ENCODE measurements around the gene CHRM5.
"Not testable (repeated sequence)": the region's sequence is repeated elsewhere in the genome, so short reads cannot be mapped to it uniquely, and the experiment has no call there.

Gene CHRM5

DNA sequence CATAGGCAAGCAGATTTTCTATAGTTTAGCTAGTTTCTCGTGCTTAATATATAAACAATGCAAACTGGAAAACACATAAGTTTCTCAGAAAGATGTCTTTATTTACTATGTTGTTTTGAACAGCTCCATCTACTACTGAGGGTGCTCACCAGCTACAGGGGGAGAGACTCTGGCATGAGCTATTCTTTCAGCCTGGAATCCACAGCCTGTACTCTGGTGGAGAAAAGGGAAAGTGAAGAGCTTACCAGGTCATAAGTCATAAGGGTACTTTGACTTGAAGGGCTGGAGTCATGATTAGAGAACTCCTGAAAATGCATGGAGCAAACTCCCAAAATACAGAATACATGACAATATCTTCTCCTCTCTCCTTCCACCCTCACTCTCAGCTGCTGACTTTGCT, 75.1 kb downstream of the CHRM5 start:
- DNase-seq = no peak

DNA sequence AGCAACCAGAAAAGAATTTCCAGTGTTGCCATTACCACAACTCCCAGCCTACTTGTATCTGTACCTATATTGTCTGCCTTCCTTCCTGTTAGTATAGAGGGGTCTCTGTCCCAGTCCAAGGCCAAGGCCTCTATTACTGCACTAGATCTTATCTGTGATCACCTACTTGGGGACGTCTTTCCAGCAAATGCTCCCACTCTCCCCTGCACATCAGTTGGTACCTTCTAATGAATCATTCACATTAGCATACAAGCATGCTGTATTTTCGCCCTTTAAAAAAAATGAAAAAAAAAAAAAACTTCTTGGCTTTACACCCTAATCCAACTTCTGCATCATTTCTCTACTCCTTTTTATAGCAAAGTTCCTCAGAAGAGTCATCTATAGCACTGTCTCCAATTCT, 75.5 kb downstream of the CHRM5 start:
- no peak for DNase-seq

DNA sequence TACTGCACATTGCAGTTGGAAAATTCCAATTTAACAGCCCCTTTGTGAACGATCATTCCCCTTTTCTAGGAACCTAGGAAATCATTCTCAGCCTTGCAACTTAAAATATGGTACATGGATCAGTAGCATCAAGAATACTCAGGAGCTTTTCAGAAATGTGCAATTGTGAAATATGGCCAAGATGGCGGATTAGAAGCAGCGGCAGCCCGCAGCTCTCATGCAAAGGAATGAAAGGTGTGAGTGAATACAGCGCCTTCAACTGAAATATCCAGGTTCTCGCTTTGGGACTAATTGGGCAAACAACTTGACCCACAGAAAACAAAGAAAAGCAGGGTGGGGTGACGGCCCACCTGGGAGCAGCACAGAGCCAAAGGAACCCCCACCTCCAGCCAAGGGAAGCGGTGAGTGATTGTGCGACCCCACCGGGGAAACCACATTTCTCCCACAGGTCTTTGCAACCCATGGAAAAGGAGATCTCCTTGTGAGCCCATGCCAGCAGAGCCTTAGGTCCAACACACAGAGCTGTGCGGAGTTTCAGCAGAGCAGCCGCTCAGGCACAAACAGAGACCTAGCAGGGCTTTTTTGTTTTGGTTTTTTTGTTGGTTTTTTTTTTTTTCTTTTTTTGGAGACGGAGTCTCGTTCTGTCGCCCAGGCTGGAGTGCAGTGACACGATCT, 78.3 kb downstream of the CHRM5 start:
- DNase-seq = no peak

DNA sequence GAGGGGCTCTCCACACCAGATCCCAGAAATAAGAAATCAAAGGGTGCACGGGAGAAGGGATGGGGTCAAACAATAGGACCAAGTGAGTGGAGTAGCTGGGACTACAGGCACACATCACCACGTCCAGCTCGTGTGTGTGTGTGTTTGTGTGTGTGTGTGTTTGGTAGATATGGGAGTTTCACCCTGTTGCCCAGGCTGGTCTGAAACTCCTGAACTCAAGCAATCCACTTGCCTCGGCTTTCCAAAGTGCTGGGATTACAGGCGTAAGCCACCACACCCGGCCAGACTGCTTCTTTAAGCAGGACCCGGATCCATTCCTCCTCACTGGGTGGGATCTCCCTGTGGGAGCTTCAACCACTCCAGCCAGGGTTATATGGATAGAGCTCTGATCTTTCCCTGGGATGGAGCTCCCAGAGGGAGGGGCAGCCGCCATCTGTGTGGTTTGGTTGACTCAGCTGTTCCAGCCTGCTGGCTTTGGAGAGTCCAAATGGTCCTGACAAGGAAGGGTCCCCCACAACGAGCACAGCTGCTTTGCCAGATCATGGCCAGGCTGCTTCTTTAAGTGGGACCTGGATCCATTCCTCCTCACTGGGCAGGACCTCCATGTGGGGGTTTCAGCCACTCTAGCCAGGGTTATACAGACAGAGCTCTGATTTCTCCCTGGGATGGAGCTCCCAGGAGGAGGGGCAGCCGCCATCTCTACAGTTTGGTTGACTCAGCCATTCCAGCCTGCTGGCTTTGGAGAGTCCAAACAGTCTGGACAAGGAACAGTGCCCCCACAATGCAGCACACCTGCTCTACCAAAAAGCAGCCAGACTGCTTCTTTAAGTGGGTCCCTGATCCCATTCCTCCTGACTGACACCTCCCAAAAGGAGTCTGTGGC, 79.8 kb downstream of the CHRM5 start:
- DNase-seq = no peak

DNA sequence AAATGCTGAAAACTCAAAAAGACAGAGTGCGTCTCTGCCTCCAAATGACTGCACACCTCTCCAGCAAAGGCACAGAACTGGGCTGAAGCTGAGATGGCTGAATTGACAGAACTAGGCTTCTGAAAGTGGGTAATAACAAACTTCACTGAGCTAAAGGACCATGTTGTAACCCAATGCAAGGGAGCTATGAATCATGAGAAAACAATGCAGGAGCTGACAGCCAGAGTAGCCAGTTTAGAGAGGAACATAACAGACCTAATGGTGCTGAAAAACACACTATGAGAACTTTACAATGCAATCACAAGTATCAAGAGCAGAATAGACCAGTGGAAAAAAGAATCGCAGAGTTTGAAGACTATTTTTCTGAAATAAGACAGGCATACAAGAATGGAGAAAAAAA, 80.8 kb downstream of the CHRM5 start:
- DNase-seq = no peak

DNA sequence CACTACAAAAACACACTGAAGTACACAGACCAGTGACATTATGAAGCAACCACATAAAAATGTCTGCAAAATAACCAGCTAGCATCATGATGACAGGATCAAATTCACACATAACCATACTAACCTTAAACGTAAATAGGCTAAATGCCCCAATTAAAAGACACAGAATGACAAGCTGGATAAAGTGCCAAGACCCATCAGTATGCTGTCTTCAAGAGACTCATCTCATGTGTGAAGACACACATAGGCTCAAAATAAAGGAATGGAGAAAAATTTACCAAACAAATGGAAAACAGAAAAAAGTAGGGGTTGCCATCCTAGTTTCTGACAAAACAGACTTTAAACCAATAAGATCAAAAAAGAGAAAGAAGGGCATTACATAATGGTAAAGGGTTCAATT, 82.1 kb downstream of the CHRM5 start:
- DNase-seq = not testable (repeated sequence)

DNA sequence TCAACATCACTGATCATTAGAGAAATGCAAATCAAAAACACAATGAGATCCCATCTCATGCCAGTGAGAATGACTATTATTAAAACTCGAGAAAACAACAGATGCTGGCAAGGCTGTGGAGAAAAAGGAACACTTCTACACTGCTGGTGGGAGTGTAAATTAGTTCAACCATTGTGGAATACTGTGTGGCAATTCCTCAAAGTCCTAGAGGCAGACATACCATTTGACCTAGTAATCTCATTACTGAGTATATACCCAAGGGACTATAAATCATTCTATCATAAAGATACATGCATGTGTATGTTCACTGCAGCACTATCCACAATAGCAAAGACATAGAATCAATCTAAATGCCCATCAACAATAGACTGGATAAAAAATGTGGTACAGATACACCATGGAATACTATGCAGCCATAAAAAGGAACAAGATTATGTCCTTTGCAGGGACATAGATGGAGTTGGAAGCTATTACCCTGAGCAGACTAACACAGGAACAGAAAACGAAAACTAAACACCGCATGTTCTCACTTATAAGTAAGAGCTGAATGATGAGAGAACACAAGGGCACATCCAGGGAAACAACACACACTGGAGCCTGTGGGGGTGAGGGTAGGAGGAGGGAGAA, 85.9 kb downstream of the CHRM5 start:
- no peak for DNase-seq

DNA sequence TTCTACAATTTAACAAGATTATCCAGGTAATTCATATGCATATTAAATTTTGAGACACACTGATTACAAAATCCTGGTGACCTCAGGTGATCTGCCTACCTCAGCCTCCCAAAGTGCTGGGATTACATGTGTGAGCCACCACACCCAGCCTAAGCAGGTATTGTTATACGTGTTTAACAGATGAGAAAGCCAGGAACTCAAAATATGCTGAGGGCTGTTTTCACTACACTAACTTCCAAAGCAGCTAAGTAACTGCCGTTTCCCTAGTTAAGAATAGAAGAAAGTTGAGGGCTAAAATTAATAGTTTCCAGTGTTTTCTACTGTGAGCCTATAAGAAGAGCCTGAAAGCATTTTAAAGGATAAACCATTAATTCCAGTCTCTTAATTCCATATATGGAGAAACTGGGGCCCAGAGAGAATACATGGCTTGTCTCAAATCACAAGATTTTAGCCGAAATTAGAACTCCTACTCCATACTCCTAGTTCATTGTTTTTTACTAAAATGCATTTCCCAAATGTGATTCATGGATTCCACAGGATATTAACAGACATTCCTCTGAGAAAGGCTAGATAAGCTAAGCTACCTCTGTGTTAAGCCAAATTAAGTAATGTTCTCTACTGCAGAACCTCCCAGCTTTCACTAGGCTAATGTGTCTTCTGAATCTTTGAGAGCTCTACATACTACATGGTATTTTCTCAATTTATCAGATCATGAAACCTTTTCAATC, 87.7 kb downstream of the CHRM5 start:
- DNase-seq = no peak

DNA sequence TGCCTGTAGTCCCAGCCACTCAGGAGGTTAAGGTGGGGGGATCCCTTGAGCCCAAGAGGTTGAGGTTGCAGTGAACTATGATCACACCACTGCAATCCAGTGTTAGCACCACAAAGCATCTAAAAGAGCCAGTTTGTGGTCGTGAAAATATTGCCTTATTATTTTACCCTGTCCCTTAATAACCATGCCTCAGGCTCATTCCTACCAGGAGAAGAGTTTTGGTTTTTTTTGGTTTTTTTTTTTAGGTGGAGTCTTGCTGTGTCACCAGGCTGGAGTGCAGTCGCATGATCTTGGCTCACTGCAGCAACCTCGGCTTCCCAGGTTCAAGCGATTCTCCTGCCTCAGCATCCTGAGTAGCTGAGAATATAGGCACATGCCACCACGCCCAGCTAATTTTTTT, 88.6 kb downstream of the CHRM5 start:
- no peak for DNase-seq

DNA sequence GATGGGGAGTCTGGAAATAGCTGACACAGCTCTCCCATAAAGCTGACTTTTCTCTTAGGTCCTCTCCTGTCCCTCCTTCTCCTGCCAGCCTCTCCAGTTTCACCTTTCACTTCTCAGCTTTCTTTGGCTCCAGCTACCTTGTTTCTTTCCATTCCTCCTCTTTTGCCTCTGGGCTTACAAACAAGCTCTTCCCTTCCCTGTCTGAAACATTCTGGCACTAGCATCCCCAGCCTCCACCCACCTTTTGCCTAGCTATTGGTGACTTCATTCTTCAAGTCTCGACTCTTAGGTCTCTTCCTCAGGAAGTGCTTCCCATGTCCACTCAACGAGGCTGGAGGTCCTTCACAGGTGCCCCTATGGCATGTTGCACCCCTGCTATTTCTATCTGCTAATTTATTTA, 91.2 kb downstream of the CHRM5 start:
- no peak for DNase-seq

DNA sequence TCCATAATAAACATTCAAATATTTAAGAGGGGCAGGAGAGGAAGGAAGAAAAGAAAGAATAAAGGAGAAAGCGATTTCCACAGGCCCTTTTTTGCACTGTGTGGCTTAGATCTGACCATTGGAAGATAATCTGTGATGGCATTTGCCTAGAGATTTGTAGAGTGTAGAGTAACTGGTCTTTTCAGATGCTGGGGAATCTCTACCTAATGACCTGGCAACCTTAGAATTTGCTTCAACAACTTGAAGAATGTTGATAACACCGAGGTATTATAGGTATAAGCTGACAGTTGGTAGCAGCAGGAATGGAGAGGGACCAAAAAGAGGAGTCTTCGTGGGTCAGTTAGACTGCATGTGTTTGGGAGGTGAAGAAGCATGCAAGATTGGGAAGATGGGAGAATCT, 91.6 kb downstream of the CHRM5 start:
- no peak for DNase-seq

DNA sequence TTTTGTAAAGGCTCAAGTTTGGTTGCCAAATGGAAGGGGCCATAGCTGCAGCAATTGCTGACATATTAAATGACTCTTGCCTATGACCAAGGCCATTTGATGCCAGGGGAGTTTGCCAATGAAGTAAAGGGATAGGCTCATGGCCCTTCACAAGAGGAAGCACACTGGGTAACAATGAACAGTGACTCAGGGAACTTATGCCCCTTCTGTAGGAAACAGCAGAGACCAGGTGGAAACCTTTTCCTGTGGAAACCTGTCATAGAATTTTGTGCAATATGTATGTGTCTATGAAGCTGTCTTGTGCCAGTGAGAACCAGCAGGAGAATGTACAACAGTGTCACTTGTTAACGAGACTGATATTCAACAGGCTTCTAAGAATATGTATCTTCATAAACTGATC, 96.1 kb downstream of the CHRM5 start:
- DNase-seq = no peak

DNA sequence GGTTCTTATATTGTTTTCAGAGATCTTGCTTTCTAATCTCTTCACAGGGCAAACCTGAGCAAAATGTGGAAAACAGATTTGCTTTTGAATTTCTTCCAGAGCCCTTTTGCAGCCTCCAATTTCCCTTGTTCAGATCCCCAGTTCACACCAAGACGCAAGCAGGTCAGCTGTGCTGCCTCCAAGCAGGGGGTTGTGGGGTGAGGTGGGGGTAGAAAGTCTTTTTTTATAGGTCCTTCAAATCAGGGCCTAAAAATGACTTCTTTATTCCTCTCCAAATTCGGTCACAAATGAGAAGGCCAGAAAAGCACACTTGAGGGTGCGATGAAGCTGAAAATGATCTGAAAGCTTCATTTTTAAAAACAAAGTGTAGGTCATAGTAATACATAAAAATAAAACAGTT, 97.0 kb downstream of the CHRM5 start:
- no peak for DNase-seq

DNA sequence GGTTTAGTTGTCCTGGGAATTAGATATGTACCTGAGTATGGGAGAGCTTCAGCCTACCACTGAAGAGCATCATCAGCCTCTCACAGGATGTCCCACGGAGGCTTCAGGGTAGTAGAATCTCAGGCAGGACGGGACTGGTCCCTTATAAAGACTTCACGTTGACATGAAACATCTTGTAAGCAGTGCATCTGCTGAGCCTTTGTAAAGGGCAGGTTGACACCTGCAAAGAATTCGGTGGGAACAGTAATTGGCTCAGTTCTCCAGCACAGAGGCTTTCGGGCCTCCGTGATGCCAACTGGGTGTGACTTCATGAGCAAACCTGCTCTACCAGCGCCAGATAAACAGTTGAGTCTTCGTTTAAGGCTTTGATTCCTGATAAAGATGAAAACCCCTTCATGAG, 97.6 kb downstream of the CHRM5 start:
- no peak for DNase-seq

DNA sequence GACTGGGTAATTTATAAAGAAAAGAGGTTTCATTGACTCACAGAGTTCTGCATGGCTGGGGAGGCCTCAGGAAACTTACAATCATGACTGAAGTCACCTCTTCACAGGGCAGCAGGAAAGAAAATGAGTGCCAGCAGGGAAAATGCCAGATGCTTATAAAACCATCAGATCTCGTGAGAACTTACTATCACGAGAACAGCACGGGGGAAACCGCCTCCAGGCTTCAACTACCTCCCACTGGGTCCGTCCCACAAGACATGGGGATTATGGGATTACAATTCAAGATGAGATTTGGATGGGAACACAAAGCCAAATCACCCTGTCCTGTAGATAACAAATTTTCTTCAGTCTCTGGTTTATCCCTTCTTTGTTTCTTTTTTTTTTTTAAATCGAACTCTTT, 101.7 kb downstream of the CHRM5 start:
- no peak for DNase-seq

DNA sequence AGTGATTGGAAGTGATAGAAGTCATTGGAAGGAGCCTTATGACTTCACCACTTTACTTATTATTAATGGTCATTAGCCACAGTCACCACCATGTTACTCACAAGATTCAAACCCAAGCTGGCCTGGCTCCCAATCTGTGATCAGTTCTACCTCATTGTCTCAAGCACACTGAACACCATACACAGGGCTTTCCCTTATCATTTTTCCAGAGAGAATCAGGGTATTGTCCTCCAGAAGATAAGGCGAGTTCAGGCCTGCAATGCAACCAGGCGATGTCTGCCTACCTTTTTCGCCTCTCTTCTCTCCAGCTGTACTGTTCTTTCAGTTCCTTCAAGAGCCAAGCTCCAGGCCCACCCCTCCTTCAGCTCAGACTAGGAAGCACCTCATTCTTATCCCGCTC, 108.5 kb downstream of the CHRM5 start:
- no peak for DNase-seq

DNA sequence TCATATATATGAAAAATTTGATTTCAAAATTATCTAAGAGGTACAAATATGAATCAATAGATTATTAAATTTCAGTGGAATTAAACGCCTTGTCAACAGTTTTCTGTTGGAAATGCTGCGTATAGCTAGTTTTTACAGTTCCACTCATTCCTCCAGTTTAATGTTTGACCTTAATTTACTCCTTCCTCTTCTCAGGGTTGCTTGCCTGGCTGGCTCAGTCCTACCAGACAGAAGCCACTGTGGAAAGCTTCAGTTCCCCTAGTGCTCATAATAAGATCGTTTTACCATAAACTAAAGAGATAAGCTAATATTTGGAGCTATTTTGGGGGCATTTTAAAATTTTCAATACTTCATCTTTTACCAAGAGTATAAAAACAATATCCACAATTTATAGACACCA, 110.6 kb downstream of the CHRM5 start:
- no peak for DNase-seq

DNA sequence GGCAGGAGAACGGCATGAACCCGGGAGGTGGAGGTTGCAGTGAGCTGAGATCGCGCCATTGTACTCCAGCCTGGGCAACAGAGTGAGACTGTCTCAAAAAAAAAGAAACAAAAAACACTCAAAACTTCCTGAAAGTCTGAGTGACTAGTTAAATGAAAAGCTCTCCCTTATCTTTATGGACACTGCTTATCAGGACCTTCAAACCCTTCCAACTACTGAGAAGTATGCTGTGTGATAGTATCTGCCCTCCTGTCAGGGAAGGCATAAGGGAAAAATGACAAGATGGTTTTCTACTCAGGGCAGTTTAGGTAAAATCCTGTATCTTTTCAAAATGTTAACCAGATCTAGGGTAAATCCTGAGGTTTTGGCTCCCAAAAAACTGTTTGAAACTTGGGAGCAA, 111.6 kb downstream of the CHRM5 start:
- DNase-seq = no peak

DNA sequence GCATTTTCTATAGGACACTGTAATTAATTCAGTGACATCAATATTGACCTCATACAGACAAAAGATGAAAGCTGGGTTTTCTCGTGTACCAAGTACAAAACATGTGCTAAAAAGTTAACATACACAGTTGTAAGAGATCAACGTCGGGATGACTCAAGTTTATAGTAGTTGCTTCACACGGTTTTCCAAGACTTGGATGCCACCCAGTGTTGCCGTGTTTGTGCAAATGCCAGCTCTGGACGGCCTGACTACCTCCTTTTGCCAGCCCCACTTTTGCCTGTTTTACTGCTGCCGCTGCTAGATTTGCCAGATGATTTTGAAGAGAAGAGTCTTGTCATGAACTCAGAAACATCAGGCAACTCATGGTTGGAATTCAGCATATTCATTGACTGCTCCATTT, 115.8 kb downstream of the CHRM5 start:
- no peak for DNase-seq

DNA sequence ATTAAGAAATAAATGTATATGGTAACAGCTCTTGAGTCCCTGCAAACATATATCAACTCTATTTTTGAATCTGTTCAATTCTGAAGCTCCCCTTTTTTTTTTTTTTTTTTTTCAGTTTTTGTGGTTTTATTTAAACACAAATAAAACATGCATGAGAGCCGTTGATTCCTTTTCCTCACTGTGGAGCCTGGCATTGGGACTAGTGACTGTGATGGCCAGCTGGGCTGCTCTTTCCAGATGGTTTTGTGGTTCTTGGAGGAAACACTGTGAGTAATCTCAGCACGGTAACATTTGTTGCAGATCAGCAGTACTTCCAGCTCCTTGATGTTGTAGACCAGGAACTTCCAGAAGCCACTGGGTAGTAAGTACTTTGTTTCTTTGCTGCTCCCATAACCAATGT, 117.4 kb downstream of the CHRM5 start:
- no peak for DNase-seq

DNA sequence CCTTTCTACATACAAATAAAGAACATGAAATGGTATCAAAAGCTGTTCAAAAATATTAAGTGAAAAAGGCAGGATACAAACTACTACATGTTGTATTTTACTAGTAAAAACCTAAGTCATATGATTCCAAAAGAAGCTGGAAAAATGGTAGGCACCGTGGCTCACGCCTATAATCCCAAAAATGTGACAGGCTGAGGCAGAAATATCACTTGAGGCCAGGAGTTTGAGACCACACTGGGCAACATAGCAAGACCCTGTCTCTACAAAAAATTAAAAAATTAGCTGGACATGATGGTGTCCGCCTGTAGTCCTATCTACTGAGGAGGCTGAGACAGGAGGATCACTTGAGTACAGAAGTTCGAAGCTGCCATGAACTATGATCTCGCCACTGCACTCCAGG, 131.6 kb downstream of the CHRM5 start:
- DNase-seq = no peak

DNA sequence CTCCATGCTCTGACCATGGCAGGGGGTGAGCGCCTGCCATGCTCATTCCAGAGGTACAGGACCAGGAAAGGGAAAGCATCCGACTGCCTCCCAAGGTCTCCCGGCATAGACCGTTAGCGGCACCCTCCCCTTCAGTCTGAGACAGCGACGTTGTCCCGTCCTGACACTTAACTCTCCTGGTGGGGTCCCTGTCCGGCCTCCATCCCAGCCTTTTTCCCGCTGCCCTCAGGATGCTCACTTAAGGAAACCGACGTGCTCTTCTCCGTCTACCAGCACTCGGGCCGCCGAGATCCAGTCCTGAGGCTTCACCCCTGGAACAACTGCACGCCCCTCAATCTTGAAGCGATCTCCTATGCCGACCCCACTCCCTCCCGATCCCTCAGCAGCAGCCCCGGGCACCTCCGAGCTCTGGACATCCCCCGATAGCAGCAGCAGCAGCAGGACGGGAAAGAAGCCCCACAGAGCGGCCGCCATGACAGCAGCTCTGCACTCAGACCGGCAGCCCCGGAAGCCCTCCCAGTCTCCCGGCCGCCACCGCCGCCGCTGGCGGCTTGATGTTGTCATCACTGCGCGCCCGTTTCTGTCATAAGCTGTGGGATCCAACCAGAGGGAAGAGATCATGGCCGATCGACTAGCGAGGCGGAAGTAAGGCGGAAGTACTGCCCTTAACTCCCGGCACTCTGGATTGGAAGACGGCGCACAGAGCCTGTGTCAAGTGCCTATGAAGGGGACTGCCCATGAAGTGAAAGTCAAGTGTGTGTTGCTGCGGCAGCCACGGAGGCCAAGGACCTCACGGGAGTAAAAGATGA, 133.3 kb downstream of the CHRM5 start, which contains the start of the genes EMC7 and PGBD4:
Gene EMC7 (minus strand): TSS at position 497 of the 809 bp plus-strand sequence. CDS start 23 bp downstream, at position 474.
Gene PGBD4 (plus strand): TSS at position 718 of the 809 bp plus-strand sequence. CDS start 449 bp downstream, outside the sequence.
- DNase-seq = peak; percentile 96 to 99 (median 97)

All from T-helper 1 cell (primary cell).